Hematopoietic multipotent progenitor cell treated with erythropoietin and hydrocortisone succinate and interleukin-3 and kit ligand, for 8 days (in vitro differentiated cells): ENCODE measurements around the gene OR8G1.

Experiments used
- DNase-seq: peaks from one replicate; pipeline ENCODE4 v3.0.0-alpha.2; 2015

The OR8G1 gene

DNA sequence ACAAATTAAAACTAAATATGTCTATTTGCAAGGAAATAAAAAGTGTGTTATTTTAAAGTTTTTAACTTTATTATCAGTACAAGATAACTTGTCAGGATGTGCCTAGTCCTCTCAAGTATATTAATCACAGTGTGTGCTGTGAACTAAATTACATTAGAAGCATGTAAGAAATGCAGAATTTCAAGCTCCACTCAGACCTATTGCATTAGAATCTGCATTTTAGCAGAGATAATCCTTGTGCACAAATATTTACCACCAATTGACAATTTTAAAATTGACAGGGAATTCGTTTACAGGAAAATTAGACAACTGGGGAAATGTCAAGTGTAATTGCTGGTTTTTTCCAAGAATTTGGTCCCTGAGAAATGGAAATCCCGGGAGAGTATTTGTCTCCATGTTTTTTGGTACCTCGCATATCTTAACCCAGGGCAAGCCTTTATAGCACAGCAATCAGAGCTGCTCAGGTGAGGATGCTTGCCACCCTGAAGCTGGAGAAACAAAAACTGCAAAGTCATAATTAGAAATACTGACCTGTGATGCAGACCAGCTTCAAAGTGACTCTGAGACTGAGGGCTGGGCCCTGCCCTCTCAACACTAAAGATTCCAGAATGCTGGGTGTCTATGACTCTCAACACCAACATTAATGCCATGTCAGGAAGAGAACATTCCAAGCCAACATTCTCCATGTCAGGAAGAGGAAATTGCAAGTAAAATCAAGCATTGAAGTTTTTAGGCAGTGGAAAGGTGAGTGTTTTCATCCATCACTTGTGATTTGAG lies at the start of gene OR8G1:
Gene OR8G1, plus strand, starts transcription at position 475 of the 777 bp plus-strand sequence. CDS start 8,581 bp downstream, outside the sequence.
- no peak for DNase-seq

- no peak for DNase-seq
Observed at GRCh38 chr11:124193221-124194010, 47.5 kb upstream of the OR8G1 start.

GRCh38 chr11:124194293-124195188 lies 46.4 kb upstream of the OR8G1 start:
- DNase-seq, result no peak

DNA sequence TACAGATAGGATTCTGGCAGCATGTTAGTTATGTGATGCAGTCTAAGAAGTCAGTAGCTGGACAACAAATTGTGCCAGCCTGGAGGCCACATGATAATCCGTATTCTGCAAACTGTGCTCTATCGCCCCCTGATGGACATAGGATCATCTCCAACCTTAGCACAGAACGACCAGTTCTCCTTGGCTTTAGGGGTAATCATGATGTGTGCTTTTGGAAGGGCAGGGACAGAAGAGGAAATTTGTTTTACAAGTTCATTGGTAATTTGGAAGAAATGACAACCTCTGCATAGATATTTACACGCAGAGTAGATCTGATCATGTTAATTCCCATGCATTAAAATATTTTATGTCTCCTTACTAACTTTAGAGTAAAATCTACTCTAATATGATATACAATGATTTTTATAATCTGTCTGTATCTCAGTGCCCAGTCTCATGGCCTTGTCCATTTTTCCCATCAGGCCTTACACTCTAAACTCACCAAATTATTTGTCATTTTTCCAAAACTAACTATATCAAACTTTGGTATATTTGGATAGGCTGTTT lies 45.6 kb upstream of the OR8G1 start:
- peak; percentile 87 for DNase-seq

- no peak for DNase-seq
Observed at GRCh38 chr11:124197999-124198398, 42.9 kb upstream of the OR8G1 start.

DNA sequence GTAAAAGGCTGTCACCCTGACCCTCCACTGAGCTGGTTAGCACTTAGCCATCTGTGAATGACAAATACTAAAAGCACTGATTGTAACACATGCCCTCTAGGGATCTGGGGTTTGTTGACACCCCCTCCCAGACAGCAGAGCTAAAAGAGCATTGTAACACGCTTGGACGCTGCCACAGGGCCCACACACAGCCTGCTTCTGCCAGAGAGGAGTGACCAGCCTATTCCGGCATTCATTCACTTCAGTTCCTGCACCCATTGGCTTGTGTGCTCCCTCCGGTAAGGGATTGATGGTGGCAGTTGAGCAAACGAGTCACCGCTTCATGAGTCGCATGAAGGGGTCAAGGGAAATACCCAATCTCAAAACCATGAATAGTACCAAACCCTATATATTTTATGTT lies 42.0 kb upstream of the OR8G1 start:
- no peak for DNase-seq

DNA sequence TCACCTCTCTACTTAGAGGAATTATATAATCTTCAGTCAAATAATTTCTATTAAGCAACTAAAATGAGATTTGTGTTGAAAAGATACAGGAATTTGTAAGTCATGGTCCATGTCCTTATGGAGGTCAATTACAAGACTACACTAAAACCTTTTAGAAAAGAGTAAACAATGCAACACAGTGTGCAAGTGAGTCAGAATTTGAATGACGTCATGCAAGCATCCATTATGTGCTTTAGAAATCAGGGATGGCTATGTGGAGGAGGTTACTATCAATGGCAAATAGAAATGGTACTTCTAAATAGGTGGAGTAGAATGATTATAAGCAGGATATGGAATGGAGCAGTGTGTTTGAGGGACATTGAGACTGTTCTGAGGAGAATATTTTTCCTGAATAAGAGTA lies 41.2 kb upstream of the OR8G1 start:
- no peak for DNase-seq

DNA sequence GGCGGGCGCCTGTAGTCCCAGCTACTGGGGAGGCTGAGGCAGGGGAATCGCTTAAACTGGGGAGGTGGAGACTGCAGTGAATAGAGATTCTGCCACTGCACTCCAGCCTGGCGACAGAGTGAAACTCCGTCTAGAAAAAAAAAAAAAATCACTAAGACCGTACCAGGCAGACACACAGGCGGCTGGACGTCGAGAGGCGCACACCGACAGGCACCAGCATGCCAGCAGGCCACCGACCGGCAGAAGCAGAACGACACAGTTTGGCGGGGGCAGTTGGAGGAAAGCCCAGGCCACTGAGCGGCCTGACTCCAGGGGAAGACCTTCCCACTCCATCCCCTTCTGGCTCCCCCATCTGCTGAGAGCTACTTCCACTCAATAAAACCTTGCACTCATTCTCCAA lies 40.2 kb upstream of the OR8G1 start:
- no peak for DNase-seq

DNA sequence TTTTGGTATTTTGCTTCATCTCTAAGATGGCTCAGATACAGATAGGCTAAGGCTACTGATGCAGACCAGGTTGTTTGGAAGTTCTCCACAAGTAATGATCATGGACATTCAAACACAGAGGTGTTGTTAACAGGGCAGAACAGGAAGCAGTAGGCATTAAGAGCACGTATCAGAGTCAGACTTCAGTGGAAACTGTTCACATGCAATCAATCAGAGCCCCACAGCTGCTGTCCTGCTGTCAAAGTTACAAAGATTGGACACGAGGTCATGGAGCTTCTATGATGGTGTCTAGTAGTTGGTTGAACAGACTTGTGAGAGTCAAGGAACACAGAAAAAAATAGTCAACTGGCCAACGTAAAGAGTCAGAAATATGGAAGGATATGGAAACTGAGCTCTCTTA lies 37.9 kb upstream of the OR8G1 start:
- no peak for DNase-seq

- DNase-seq, result no peak
Observed at GRCh38 chr11:124204008-124204407, 36.9 kb upstream of the OR8G1 start.

- DNase-seq, result peak; percentile 90
Observed at GRCh38 chr11:124207102-124207792, 33.6 kb upstream of the OR8G1 start.

- DNase-seq, result no peak
Observed at GRCh38 chr11:124209824-124210357, 31.0 kb upstream of the OR8G1 start.

GRCh38 chr11:124210421-124210820 lies 30.5 kb upstream of the OR8G1 start:
- DNase-seq, result no peak

DNA sequence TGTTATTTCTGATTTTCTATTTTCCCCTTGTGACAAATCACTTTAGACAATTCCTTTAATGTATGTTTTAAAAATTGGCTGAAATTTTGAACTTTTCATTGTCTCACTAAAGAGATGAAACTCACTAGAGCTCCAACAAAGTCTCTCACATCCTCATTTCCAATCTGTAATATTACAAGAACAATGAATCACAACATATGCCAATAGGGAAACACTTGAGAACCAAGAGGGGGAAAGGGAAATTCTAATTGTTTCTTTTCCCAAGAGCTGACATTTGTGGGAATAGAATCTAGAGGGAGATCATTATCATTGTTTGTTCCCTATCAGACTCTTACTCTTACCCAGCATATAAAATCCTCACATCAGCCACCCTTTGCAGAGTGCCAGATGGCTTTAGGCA lies 29.6 kb upstream of the OR8G1 start:
- no peak for DNase-seq

DNA sequence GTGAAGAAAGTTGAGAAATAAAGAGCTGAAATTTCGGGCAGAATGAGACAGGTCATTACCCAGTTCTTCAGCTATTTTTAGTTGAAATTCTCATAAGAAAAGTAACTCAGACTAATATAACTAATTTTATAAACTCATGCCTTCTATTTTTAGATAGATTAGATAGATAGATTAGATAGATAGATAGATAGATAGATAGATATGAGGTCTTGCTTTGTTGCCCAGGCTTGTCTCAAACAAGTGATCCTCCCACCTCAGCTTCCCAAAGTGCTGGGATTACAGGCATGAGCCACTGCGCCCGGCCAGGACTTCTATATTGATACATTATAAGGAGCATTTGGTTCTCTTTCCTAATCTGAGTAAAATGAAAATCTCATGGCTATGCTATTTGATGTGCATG lies 26.9 kb upstream of the OR8G1 start:
- DNase-seq, result no peak

- no peak for DNase-seq
Observed at GRCh38 chr11:124219126-124219525, 21.8 kb upstream of the OR8G1 start.

DNA sequence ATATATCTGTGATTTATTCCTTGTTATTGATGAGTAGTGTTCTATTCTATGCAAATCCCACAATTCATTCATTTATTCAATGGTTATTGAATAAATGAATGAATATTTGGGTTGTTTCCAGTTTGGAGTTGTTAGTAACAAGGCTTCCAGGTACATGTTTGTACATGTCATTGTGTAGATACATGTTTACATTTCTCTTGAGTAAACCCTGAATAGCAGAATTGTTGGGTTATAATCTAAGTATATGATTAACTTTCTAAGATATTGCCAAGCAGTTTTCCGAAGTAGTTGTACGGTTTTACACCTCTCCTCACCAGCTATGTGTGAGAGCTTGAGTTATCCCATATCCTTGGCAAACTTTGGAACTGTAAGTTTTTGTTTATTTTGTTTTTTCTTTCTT lies 18.5 kb upstream of the OR8G1 start:
- DNase-seq, result no peak

GRCh38 chr11:124224618-124225423 lies 16.1 kb upstream of the OR8G1 start:
- DNase-seq, result peak; percentile 61

DNA sequence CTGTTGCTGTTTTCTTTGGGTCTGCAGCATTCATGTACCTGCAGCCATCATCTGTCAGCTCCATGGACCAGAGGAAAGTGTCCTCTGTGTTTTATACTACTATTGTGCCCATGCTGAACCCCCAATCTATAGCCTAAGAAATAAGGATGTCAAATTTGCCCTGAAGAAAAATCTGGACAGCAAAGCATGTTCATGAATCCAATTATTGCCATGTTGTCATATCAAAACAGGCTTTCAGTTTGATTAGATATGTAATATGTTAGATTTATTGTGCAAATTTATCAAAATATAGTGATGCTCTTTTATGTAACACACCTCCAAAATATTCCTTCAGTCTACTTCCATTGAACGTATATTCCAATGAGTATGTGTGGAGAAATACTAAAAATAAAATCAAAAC lies 15.4 kb upstream of the OR8G1 start:
- no peak for DNase-seq

DNA sequence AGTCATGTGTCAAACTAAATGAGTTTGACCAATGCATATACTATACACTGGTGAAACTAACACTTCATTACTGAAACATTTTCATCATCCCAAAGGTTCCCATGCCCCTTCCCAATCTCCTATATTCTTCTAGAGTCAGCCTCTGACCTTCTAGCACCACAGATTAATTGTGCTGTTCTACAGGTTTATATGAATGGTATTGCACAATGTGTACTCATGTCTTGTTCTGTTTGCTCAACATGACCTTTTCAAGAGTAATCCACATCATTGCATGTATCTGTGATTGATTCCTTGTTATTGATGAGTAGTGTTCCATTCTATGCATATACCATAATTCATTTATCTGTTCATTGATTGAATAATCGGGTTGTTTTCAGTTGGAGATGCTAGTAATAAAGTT lies 7.5 kb upstream of the OR8G1 start:
- DNase-seq, result no peak

- DNase-seq, result no peak
Observed at GRCh38 chr11:124238512-124238911, 2.4 kb upstream of the OR8G1 start.
